SH-SY5Y (cell line): ENCODE data around the gene SLC35F4.

Experiments used
- GATA2 ChIP-seq: IDR thresholded peaks from 2 replicates; pipeline ENCODE4 v1.6.1; 2011; ENCODE audit warnings: mild to moderate bottlenecking, low read depth, low read length
- GATA3 ChIP-seq: IDR thresholded peaks from 2 replicates; pipeline ENCODE4 v1.6.1; 2011; ENCODE audit warnings: low read depth, mild to moderate bottlenecking, low read length, moderate library complexity

DNA sequence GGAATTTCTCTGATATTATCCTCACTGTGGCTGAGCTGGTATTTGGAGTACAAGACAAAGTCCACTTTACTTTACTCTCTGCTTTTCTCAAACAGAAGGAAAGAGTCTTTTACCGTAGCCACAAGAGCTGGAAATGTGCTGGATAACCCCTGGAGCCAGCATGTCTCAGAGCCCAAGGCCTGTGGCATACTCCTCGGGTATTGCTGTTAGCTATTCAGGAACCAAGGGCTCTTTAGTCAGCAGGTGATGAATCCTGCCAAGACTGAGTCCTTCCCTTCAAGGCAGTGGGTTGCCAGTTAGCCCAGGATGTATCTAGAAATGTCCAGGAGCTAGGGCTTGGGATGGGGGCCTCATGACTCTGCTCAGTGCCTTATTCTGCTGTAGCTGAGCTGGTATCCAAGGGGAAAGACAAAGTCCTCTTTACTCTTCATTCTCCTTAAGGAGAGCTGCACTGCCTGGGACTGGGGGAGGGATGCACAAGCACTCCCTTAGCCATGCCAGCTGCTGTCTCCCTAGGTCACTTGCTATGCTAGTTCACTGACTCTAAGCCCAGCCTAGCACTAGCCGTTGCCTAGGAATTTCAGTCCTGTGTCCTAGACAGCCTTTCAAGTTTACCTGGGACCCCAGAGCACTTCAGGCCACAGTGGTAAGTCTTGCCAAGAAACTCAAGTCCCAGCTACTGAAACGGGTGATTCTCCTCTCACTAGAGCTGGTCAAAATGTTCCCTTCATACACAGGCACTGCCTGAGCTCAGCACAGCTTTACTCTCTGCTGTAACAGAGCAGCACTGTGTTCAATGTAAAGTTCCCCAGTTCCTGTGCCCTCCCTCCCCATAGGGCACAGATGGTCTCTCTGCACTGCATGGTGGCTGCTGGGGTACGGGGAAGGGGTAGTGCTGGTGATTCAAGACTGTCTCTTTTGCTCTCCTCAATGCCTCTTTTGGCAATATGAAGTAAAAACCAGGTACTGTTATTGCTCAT is 136.4 kb downstream of the SLC35F4 start:
- TF ChIP-seq GATA2 (no peak), GATA3 (no peak)
